Hepatocyte (in vitro differentiated cells): Measurements from ENCODE around the gene TMEM242. TPM values are rescaled to one million over a fixed set of nuclear protein-coding genes. Genes with fewer than 3 reads are reported as not detected.

ENCODE experiments used
- DNase-seq: peaks from one replicate; pipeline ENCODE4 v3.0.0-alpha.2; 2016; ENCODE audit warnings: low spot score
- H2AFZ ChIP-seq: fragments of 200-600 bp; sonication (generic); 2 replicates; pipeline ENCODE4 v1.6.0; 2016; ENCODE audit warnings: antibody characterized with exemption, mild to moderate bottlenecking
- H3K27ac ChIP-seq: fragments of 200-600 bp; sonication (generic); 2 replicates; pipeline ENCODE4 v1.5.1; 2016; ENCODE audit warnings: mild to moderate bottlenecking
- H3K27me3 ChIP-seq: fragments of 200-600 bp; sonication (generic); 2 replicates; pipeline ENCODE4 v1.6.1; 2016
- H3K36me3 ChIP-seq: fragments of 200-600 bp; sonication (generic); replicated peaks from 2 replicates; pipeline ENCODE4 v1.5.1; 2016; ENCODE audit warnings: low read depth; ENCODE audit not compliant: insufficient read depth
- H3K4me1 ChIP-seq: fragments of 200-600 bp; sonication (generic); 2 replicates; pipeline ENCODE4 v1.5.1; 2016; ENCODE audit warnings: mild to moderate bottlenecking, moderate library complexity; ENCODE audit not compliant: insufficient read depth
- H3K4me2 ChIP-seq: fragments of 200-600 bp; sonication (generic); 2 replicates; pipeline ENCODE4 v1.6.0; 2016
- H3K4me3 ChIP-seq: fragments of 200-600 bp; sonication (generic); 2 replicates; pipeline ENCODE4 v1.5.1; 2016; ENCODE audit warnings: mild to moderate bottlenecking
- H3K79me2 ChIP-seq: fragments of 200-600 bp; sonication (generic); 2 replicates; pipeline ENCODE4 v1.6.0; 2017; ENCODE audit warnings: mild to moderate bottlenecking
- H3K9me2 ChIP-seq: fragments of 200-600 bp; sonication (generic); replicated peaks from 2 replicates; pipeline ENCODE4 v1.6.0; 2017; ENCODE audit warnings: mild to moderate bottlenecking; ENCODE audit not compliant: insufficient read depth
- H3K9me3 ChIP-seq: fragments of 200-600 bp; sonication (generic); 2 replicates; pipeline ENCODE4 v1.5.1; 2016; ENCODE audit warnings: low read depth, mild to moderate bottlenecking
- H4K20me1 ChIP-seq: fragments of 200-600 bp; sonication (generic); 2 replicates; pipeline ENCODE4 v1.6.0; 2016; ENCODE audit warnings: mild to moderate bottlenecking; ENCODE audit not compliant: insufficient read depth, poor library complexity, severe bottlenecking
- CTCF ChIP-seq: fragments of 200-600 bp; sonication (generic); IDR thresholded peaks from 2 replicates; pipeline ENCODE4 v1.5.1; 2016; ENCODE audit warnings: antibody characterized with exemption, mild to moderate bottlenecking; ENCODE audit not compliant: poor library complexity
- EZH2 ChIP-seq: fragments of 200-600 bp; sonication (generic); IDR thresholded peaks from 2 replicates; pipeline ENCODE4 v1.6.1; 2016; ENCODE audit warnings: antibody characterized with exemption, mild to moderate bottlenecking, borderline replicate concordance
- EZH2phosphoT487 ChIP-seq: fragments of 200-600 bp; sonication (generic); IDR thresholded peaks from one replicate; pipeline ENCODE4 v1.6.1; 2018; ENCODE audit warnings: antibody characterized with exemption, mild to moderate bottlenecking, low read depth, moderate library complexity; ENCODE audit not compliant: unreplicated experiment, severe bottlenecking
- WGBS: methylation state at CpG from one replicate; pipeline ENCODE4 v1.1.6; 2016; ENCODE audit warnings: low lambda C conversion rate; ENCODE audit errors: missing lambda C conversion rate; 5-methylcytosine and 5-hydroxymethylcytosine counted together
- polyA plus RNA-seq: library from polyadenylated mRNA; unstranded; fragments of >200 nt; fragmentation: Nextera tagmentation; extraction: Ambion mirVana; gene quantifications from 2 replicates; pipeline ENCODE4 v1.2.1, GENCODE V29; 2016
- total RNA-seq: library from RNA; depleted of rRNA; stranded (reverse); fragments of >200 nt; gene quantifications from 2 replicates; pipeline ENCODE4 v1.2.3, GENCODE V29; 2014

The TMEM242 gene
- total and polyA plus RNA-seq, 2 experiments from 2014 or later, result 9.0 to 13.7 TPM

DNA sequence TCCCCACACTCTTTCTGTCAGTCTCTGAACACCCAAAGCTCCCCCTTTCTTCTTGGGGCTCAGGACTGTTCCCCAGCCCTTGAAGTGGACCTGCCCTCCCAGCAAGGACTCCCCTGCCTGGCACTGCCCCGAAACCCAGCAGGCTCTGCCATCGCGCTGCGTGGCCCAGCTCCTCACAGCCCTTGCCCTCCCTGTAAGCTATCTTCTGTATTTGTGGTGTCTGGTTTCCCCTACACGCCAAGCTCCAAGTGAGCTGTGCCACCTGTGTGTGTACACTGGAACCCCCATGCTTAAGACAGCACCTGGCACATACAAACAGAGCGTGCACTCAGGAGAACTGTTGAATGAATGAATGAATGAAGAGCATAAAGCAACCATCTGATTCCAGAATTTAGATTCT is 57.7 kb downstream of the TMEM242 start:
- no peak for DNase-seq
- no peaks in the 10 kb centered on the region for H3K36me3 ChIP-seq
- no peaks in the 10 kb centered on the region for H3K9me2 ChIP-seq
- no peak overlapping the region for H2AFZ ChIP-seq
- H3K4me1 ChIP-seq, result peaks cover 6% of the 10 kb centered on the region
- H3K4me3 ChIP-seq, result no peak overlapping the region
- no peaks in the 10 kb centered on the region for H3K27me3 ChIP-seq
- TF ChIP-seq EZH2phosphoT487 (no peak), CTCF (no peak), EZH2 (no peak)
- H3K9me3 ChIP-seq, result no peaks in the 10 kb centered on the region
- WGBS, result 87% methylated on average over 6 of the region's 6 CpGs
- no peaks in the 10 kb centered on the region for H3K79me2 ChIP-seq
- no peak overlapping the region for H3K27ac ChIP-seq
- H4K20me1 ChIP-seq, result no peaks in the 10 kb centered on the region
- H3K4me2 ChIP-seq, result no peak overlapping the region

DNA sequence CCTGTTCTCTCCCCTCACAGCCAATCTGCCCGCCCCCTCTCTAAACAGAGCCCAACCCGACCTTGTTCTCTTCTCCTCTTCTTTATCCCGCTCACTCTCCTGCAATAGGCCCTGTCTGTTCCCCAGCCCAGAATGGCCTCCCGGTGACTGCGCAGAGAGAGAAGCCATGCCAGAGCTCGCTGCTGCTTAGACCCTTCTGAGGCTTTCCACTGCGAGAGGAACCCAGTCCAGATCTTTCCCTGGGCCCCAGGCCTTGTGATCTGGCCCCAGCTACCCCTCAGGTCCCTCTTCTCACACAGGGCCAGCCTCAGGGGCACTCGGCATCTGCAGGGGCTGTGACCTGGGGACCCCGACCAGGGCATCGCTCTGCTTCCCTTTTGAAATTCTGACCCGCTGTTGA is 58.1 kb downstream of the TMEM242 start:
- TF ChIP-seq CTCF, result no peak

GRCh38 chr6:157264701-157265100 is 58.6 kb downstream of the TMEM242 start:
- TF ChIP-seq CTCF, result no peak
- no peak for TF ChIP-seq EZH2phosphoT487
- TF ChIP-seq EZH2, result no peak
- no peak overlapping the region for H2AFZ ChIP-seq
- no peak overlapping the region for H3K4me3 ChIP-seq

More for the DNA sequence above, 58.1 kb downstream of the TMEM242 start:
- no peaks in the 10 kb centered on the region for H3K27me3 ChIP-seq
- no peak overlapping the region for H2AFZ ChIP-seq
- no peaks in the 10 kb centered on the region for H3K79me2 ChIP-seq
- H3K4me3 ChIP-seq, result no peak overlapping the region
- no peaks in the 10 kb centered on the region for H4K20me1 ChIP-seq
- 95% methylated on average over 8 of the region's 11 CpGs for WGBS
- H3K4me1 ChIP-seq, result peaks cover 6% of the 10 kb centered on the region
- no peak for DNase-seq
- no peak overlapping the region for H3K4me2 ChIP-seq
- H3K9me2 ChIP-seq, result no peaks in the 10 kb centered on the region
- H3K27ac ChIP-seq, result no peak overlapping the region
- no peaks in the 10 kb centered on the region for H3K36me3 ChIP-seq
- no peaks in the 10 kb centered on the region for H3K9me3 ChIP-seq

DNA sequence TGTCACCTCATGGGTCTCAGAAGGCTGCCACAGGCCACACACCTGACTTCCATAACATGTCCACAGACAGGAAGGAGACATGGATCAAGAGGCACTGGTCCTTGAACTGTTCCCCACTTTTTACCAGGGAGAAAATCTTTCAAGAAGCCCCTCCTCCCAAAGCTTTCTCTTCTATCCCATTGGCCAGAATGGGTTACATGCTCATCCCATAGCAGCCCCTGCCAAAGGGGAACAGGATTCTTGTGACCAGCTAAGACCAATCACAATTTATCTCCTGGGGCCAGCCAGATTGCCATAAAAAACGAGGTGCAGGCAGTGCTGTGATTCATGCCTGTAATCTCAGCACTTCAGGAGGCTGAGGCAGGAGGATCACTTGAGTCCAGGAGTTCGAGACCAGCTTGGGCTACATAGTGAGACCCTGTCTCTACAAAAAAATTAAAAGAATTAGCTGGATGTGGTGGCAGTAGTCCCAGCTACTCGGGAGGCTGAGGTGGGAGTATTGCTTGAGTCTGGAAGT is 59.4 kb downstream of the TMEM242 start:
- Histone ChIP-seq H3K27me3 (no peaks in the 10 kb centered on the region), H3K36me3 (no peaks in the 10 kb centered on the region), H3K79me2 (no peaks in the 10 kb centered on the region), H3K9me3 (no peaks in the 10 kb centered on the region), H3K27ac (no peak overlapping the region), H3K4me1 (no peaks in the 10 kb centered on the region), H3K9me2 (no peaks in the 10 kb centered on the region), H4K20me1 (no peaks in the 10 kb centered on the region), H3K4me3 (no peak overlapping the region), H2AFZ (no peak overlapping the region), H3K4me2 (no peak overlapping the region)
- 84% methylated on average over 3 of the region's 3 CpGs for WGBS
- TF ChIP-seq CTCF (no peak), EZH2 (no peak), EZH2phosphoT487 (no peak)
- no peak for DNase-seq

More at GRCh38 chr6:157264701-157265100, 58.6 kb downstream of the TMEM242 start:
- Histone ChIP-seq H3K9me2 (no peaks in the 10 kb centered on the region), H3K27me3 (no peaks in the 10 kb centered on the region), H3K79me2 (no peaks in the 10 kb centered on the region), H3K4me1 (peaks cover 5% of the 10 kb centered on the region), H3K4me2 (no peak overlapping the region), H4K20me1 (no peaks in the 10 kb centered on the region), H3K27ac (no peak overlapping the region), H3K36me3 (no peaks in the 10 kb centered on the region), H3K9me3 (no peaks in the 10 kb centered on the region)
- no peak for DNase-seq
- 91% methylated on average over 13 of the region's 13 CpGs for WGBS
